HCEC 1CT (cell line): ENCODE measurements around the gene MT1F.
A peak's percentile ranks its signal among the peaks of the same experiment; 100 is the strongest.

Experiments
- DNase-seq: peaks from one replicate; pipeline ENCODE4 v3.0.0-alpha.2; 2017

The MT1F gene

GRCh38 chr16:56625943-56626654 lies 31.7 kb upstream of the MT1F start:
- DNase-seq: peak; percentile 81

- DNase-seq: no peak
Measured at GRCh38 chr16:56626685-56627084, 31.1 kb upstream of the MT1F start.

GRCh38 chr16:56628486-56629350 lies 29.0 kb upstream of the MT1F start:
- peak; percentile 23 for DNase-seq

GRCh38 chr16:56629531-56629930 lies 28.2 kb upstream of the MT1F start:
- no peak for DNase-seq

DNA sequence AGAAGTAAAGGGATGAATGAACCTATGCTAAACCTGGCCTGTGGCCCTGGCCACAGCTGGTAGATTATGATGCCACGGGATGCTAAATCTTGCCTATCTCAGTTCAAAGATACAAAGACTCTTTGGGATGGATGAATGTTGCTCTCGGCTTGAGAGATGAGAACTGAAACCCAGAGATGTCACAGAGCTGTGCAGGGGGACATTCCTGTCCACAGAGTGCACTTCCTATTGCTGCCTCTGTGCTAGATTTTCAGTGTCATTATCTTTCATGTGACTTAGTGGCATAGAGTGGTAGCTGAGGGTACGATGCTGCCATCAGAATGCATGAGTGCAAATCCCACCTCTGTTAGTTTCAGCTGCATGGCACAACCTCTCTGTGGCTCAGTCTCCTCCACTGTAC lies 27.6 kb upstream of the MT1F start:
- DNase-seq: no peak

GRCh38 chr16:56631197-56631596 lies 26.6 kb upstream of the MT1F start:
- DNase-seq: no peak

- DNase-seq: no peak
Measured at GRCh38 chr16:56631832-56632155, 26.0 kb upstream of the MT1F start.

- DNase-seq: no peak
Measured at GRCh38 chr16:56632156-56632847, 25.5 kb upstream of the MT1F start, which contains the start of gene MT1M. MT1M (plus strand) TSS chr16:56632659; CDS start chr16:56632732, 73 bp downstream.

- DNase-seq: no peak
Measured at GRCh38 chr16:56632848-56633365, 24.9 kb upstream of the MT1F start.

DNA sequence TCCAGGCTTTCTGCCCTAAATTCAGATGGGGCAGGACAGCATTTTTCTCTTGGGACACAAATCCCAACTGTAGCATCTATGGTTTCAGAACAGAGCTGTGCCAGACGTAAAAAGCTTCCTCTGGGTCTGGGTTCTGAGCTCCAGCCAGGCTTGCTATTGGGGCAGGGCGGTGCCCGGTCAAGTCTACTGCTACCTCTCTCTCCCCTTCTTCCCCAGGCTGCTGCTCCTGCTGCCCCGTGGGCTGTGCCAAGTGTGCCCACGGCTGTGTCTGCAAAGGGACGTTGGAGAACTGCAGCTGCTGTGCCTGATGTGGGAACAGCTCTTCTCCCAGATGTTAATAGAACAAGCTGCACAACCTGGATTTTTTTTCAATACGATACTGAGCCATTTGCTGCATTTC lies 24.2 kb upstream of the MT1F start:
- no peak for DNase-seq

DNA sequence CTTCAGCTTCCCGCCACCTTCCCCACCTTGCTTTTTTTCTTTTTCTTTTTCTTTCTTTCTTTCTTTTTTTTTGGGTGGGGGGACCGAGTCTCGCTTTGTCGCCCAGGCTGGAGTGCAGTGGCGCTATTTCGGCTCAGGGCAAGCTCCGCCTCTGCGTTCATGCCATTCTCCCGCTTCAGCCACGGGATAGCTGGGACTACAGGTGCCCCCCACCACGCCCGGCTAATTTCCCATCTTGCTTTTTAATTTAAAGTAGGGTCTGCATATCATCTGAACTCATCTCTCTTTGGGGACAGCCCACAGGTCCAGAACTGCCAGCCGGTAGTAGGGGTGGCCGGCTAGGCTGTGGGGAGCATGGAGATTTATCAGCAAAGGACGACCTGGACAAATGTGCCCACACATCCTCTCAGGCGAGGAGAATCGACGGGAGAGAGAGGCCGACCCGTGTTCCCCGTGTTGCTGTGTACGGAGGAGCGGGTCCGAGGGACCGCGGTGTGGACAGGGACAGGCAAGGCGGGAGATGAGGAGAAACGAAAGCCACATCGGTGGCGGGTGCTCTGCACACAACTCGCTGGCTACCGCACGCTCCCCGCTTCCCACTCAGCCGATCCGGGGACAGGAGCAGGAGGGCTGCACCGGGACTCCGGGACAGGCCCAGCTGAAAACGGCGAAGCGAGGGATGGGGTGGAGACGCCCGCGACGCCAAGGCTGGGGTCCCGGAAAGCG lies 22.9 kb upstream of the MT1F start:
- DNase-seq: no peak

DNA sequence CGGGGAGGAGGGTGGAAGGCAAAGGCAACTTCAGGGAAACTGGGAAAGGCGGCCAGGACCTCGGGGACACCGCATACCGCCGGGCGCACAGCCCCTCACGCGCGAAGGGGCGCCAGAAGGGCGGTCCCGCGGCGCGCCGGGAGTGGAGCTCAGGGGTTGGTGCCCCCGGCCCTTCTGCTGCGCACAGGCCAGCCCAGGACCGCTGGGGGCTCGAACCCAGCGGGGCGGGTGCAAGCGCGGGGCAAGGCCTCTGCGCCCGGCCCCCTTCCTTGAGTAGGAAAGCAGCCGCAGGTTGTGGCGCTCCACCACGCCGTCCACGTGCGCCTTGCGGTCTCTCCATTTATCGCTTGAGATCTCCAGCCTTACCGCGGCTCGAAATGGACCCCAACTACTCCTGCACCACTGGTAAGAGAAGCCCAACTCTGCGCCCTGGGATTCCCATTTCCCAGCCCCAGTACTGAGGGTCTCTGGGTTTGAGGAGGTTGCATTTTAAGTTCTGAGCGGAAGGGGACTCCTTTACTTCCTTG lies 22.3 kb upstream of the MT1F start:
- DNase-seq: no peak

GRCh38 chr16:56636616-56637413 lies 20.9 kb upstream of the MT1F start:
- no peak for DNase-seq

GRCh38 chr16:56637814-56638750 lies 19.7 kb upstream of the MT1F start, which contains the start of gene MT1A:
MT1A (plus strand) TSS chr16:56638666; CDS start chr16:56638739, 73 bp downstream.
- DNase-seq: peak; percentile 17

DNA sequence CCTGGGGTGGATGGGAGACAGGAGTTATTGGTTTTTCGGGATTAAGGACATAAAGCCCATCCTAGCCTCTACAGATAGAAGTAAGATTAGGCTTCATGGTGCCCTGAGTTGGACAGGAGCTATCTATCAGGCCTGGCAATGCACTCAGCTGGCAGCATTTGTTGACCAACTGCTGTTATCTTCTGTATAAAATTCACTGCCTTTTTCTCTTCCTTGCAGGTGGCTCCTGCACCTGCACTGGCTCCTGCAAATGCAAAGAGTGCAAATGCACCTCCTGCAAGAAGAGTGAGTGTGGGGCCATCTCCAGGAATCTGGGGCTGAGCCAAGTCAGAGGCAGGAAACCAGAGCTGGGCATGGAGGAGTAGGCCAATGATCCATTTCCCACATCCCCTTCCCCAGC lies 18.7 kb upstream of the MT1F start:
- no peak for DNase-seq

DNA sequence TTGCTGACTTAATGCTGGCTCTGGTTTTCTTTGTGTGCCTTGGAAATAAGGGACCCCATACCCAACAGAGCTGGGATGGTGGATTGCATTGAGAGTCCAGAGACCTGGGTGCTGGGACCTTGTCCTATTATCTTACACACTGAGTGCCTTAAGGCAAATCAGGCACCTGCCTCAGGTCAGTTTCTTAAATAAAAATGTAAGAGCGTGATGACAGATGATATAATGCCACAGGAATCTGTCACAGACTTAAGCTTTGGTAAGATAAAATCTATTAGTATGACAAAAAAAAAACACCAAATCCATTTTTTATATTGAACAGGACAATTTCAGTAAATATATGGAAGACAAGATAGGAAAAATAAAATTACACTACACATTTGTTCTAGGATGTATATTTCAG lies 17.7 kb upstream of the MT1F start:
- no peak for DNase-seq

DNA sequence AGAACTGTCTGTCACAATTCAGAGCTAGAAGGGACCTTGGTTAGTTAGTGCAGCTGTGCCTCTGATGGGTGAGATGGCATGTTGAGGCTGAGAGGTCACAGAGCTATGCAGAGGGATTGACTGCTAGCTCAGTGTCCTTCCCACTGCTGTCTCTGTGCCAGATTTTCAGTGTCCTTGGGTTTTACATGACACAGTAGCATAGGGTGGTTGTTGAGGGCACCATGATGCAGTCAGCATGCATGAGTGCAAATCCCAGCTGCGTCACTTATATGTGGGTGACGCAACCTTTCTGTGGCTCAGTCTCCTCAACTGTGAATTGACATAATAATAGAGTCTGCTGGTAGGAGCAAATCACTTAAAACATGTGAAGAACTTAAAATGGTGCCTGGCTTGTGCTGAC lies 16.6 kb upstream of the MT1F start:
- no peak for DNase-seq

GRCh38 chr16:56643080-56643778 lies 14.5 kb upstream of the MT1F start:
- DNase-seq: peak; percentile 46

DNA sequence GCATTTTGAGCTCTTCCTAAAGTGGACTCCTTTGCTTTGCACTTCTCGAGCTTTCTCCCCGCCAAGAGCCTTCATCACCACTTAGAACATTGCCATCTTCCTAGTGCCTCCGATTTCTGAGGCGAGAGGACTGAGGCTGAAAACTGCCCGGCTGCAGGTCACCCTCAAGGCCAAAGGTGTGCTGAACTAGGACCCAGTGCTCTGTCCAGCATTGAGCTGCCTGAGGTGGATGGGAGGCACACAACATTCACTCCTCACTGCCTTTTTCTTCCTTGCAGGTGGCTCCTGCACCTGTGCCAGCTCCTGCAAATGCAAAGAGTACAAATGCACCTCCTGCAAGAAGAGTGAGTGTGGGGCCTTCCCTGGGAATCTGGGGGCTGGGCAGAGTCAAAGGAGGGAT lies 13.9 kb upstream of the MT1F start:
- DNase-seq: no peak

DNA sequence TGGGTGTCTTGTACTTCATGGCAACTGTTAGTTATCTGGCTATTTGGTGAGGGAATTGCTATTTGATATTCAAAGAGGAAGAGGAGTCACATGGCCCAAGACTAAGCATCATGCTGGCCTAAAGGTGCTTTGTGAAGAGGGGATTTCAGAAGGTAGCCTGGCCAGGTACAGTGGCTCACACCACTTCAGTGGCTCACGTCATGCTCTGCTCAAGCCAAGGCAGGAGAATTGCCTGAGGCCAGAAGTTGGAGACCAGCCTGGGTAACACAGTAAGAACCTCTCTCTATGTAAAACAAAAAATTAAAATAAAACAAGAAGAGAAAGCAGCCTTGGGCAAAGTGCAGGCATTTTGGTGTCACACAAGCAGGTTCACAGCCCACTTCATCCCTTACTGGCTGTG lies 12.4 kb upstream of the MT1F start:
- DNase-seq: no peak
